Motor neuron (in vitro differentiated cells): ENCODE results near the gene H3-3A. TPM values are rescaled to one million over a fixed set of nuclear protein-coding genes. Genes with fewer than 3 reads are reported as not detected.

Experiments
- ATAC-seq, 8 experiments: fragments of 200-7000 bp; cut with Tn5 transposase; replicated peaks in 6 of 8; 2 replicates each; pipeline ENCODE4 v1.8.0; 2021; ENCODE audit warnings: mild to moderate bottlenecking in 8 of 8, moderate library complexity in 8 of 8
- H3K27ac ChIP-seq, 2 donors: fragments of 250-450 bp; sonication (Bioruptor Pico); 2 replicates each; pipeline ENCODE4 v1.9.0; 2021; ENCODE audit warnings: antibody characterized with exemption in 2 of 2, mild to moderate bottlenecking in 2 of 2, moderate library complexity in 1 of 2
- H3K4me1 ChIP-seq, 2 donors: fragments of 250-450 bp; sonication (Bioruptor Pico); replicated peaks in 1 of 2; 2 replicates each; pipeline ENCODE4 v1.6.1; 2021; ENCODE audit warnings: antibody characterized with exemption in 2 of 2, mild to moderate bottlenecking in 2 of 2, moderate library complexity in 1 of 2
- H3K4me3 ChIP-seq, 5 donors: fragments of 250-450 bp; sonication (Bioruptor Pico); 2 replicates each; pipeline ENCODE4 v1.9.0; 2021; ENCODE audit warnings: antibody characterized with exemption in 5 of 5, mild to moderate bottlenecking in 5 of 5, moderate library complexity in 4 of 5
- WGBS, 10 experiments: fragments of 450-650 bp; shearing (Covaris generic); methylation state at CpG; one replicate each; pipeline ENCODE4 v1.0.0; 2022; 5-methylcytosine and 5-hydroxymethylcytosine counted together
- in situ Hi-C, 9 experiments: fragments of 400-800 bp; cut with MboI; loops; one replicate each; pipeline ENCODE4 v1.15.0; 2021; ENCODE audit warnings: low sequenced_read_pairs in 9 of 9, low pct_unique_long_range_greater_than_20kb in 2 of 9; ENCODE audit not compliant: unreplicated experiment in 9 of 9
- total RNA-seq, 8 experiments: library from RNA; unstranded; fragments of 300-600 nt; gene quantifications; 2 replicates each; pipeline versions ENCODE4 v1.2.3 to v1.2.4, GENCODE V29; 2022

The H3-3A gene
- total RNA-seq = 1,000 to 10,000 TPM in 4 of 8 experiments, 100 to 1,000 TPM in 4; 306 to 1,867 (median 1,051) TPM

- peak; percentile 72 to 85 (median 83) for ATAC-seq
- 0% methylated on average over 2 to 15 of the region's 78 CpGs; no CpG with 5 or more reads in 5 of the 10 experiments for WGBS, 10 experiments
- Histone ChIP-seq H3K4me1 (peaks cover 24 to 37% of the 10 kb centered on the region in 2 donors), H3K27ac (peak within 1 kb of the TSS; percentile 98), H3K4me3 (peak within 1 kb of the TSS; percentile 84 to 99 (median 94))
- in situ Hi-C loops = no loop called here
Observed at GRCh38 chr1:226062558-226063223, at the start of gene H3-3A. Gene H3-3A (plus strand): TSS chr1:226062716. CDS start chr1:226064352, 1,636 bp downstream.

GRCh38 chr1:226017070-226017469 is 45.4 kb upstream of the H3-3A start:
- 18 to 90% (median 71%) methylated on average over 1 to 6 of the region's 6 CpGs; no CpG with 5 or more reads in 4 of the 10 experiments for WGBS, 10 experiments
- Histone ChIP-seq H3K4me1 (no peaks in the 10 kb centered on the region), H3K4me3 (no peak overlapping the region), H3K27ac (no peak overlapping the region)
- in situ Hi-C loops = no loop called here
- no peak for ATAC-seq

GRCh38 chr1:226019572-226019971 is 42.9 kb upstream of the H3-3A start:
- 75 to 100% (median 92%) methylated on average over 1 of the region's 1 CpG; no CpG with 5 or more reads in 1 of the 10 experiments for WGBS, 10 experiments
- no peak overlapping the region for H3K4me3 ChIP-seq
- in situ Hi-C loops = no loop called here
- no peaks in the 10 kb centered on the region for H3K4me1 ChIP-seq
- peak in 2 of 8 experiments; percentile 72 to 79 for ATAC-seq
- H3K27ac ChIP-seq = no peak overlapping the region

GRCh38 chr1:226021401-226021800 is 41.1 kb upstream of the H3-3A start:
- 40 to 94% (median 64%) methylated on average over 1 to 3 of the region's 3 CpGs; no CpG with 5 or more reads in 1 of the 10 experiments for WGBS, 10 experiments
- Histone ChIP-seq H3K27ac (no peak overlapping the region), H3K4me1 (no peaks in the 10 kb centered on the region), H3K4me3 (no peak overlapping the region)
- in situ Hi-C loops = no loop called here
- no peak for ATAC-seq

GRCh38 chr1:226021801-226022200 is 40.7 kb upstream of the H3-3A start:
- WGBS, 10 experiments = 0 to 100% (median 50%) methylated on average over 1 to 2 of the region's 2 CpGs; no CpG with 5 or more reads in 1 of the 10 experiments
- Histone ChIP-seq H3K4me3 (no peak overlapping the region), H3K4me1 (no peaks in the 10 kb centered on the region), H3K27ac (no peak overlapping the region)
- ATAC-seq = no peak
- in situ Hi-C loops = no loop called here

GRCh38 chr1:226023735-226024134 is 38.8 kb upstream of the H3-3A start:
- in situ Hi-C loops = no loop called here
- 0 to 100% (median 92%) methylated on average over 1 to 5 of the region's 5 CpGs; no CpG with 5 or more reads in 1 of the 10 experiments for WGBS, 10 experiments
- no peak for ATAC-seq

GRCh38 chr1:226026833-226027232 is 35.7 kb upstream of the H3-3A start:
- in situ Hi-C loops = no loop called here
- 0 to 100% (median 78%) methylated on average over 1 to 2 of the region's 2 CpGs; no CpG with 5 or more reads in 3 of the 10 experiments for WGBS, 10 experiments
- ATAC-seq = no peak

More at GRCh38 chr1:226023735-226024134, 38.8 kb upstream of the H3-3A start:
- Histone ChIP-seq H3K4me3 (no peak overlapping the region), H3K27ac (no peak overlapping the region), H3K4me1 (no peaks in the 10 kb centered on the region)

GRCh38 chr1:226027538-226028217 is 34.8 kb upstream of the H3-3A start:
- ATAC-seq = peak in 3 of 8 experiments; percentile 49 to 97 (median 91)
- 0 to 93% (median 76%) methylated on average over 1 to 5 of the region's 5 CpGs; no CpG with 5 or more reads in 6 of the 10 experiments for WGBS, 10 experiments
- in situ Hi-C loops = no loop called here

More at GRCh38 chr1:226026833-226027232, 35.7 kb upstream of the H3-3A start:
- no peaks in the 10 kb centered on the region for H3K4me1 ChIP-seq
- no peak overlapping the region for H3K4me3 ChIP-seq
- H3K27ac ChIP-seq = no peak overlapping the region

GRCh38 chr1:226029093-226029496 is 33.4 kb upstream of the H3-3A start:
- in situ Hi-C loops = no loop called here
- Histone ChIP-seq H3K4me3 (no peak overlapping the region), H3K27ac (no peak overlapping the region), H3K4me1 (no peaks in the 10 kb centered on the region)
- WGBS, 10 experiments = 80 to 100% (median 94%) methylated on average over 1 to 7 of the region's 7 CpGs; no CpG with 5 or more reads in 1 of the 10 experiments
- ATAC-seq = no peak

More at GRCh38 chr1:226027538-226028217, 34.8 kb upstream of the H3-3A start:
- no peak overlapping the region for H3K27ac ChIP-seq
- no peaks in the 10 kb centered on the region for H3K4me1 ChIP-seq
- H3K4me3 ChIP-seq = no peak overlapping the region

GRCh38 chr1:226029568-226030225 is 32.8 kb upstream of the H3-3A start:
- H3K4me1 ChIP-seq = no peaks in the 10 kb centered on the region
- in situ Hi-C loops = no loop called here
- no peak overlapping the region for H3K4me3 ChIP-seq
- H3K27ac ChIP-seq = no peak overlapping the region
- no peak for ATAC-seq
- WGBS, 10 experiments = 0 to 96% (median 91%) methylated on average over 2 to 7 of the region's 7 CpGs; no CpG with 5 or more reads in 2 of the 10 experiments

- Histone ChIP-seq H3K27ac (no peak overlapping the region), H3K4me1 (no peaks in the 10 kb centered on the region), H3K4me3 (no peak overlapping the region)
- in situ Hi-C loops = no loop called here
- no peak for ATAC-seq
- WGBS, 10 experiments = 77 to 100% (median 89%) methylated on average over 1 to 4 of the region's 4 CpGs; no CpG with 5 or more reads in 2 of the 10 experiments
Observed at GRCh38 chr1:226033582-226033981, 28.9 kb upstream of the H3-3A start.

GRCh38 chr1:226033991-226034390 is 28.5 kb upstream of the H3-3A start:
- in situ Hi-C loops = no loop called here
- Histone ChIP-seq H3K4me3 (no peak overlapping the region), H3K4me1 (no peaks in the 10 kb centered on the region), H3K27ac (no peak overlapping the region)
- no peak for ATAC-seq

GRCh38 chr1:226034482-226034881 is 28.0 kb upstream of the H3-3A start:
- in situ Hi-C loops = no loop called here
- ATAC-seq = peak in 2 of 8 experiments; percentile 100
- H3K27ac ChIP-seq = no peak overlapping the region
- no peaks in the 10 kb centered on the region for H3K4me1 ChIP-seq
- 0 to 100% (median 88%) methylated on average over 1 to 6 of the region's 6 CpGs; no CpG with 5 or more reads in 3 of the 10 experiments for WGBS, 10 experiments
- no peak overlapping the region for H3K4me3 ChIP-seq
